ENCODE results near the gene PPP2R5B. TPM values are rescaled to one million over a fixed set of nuclear protein-coding genes. Genes with fewer than 3 reads are reported as not detected.

Gene PPP2R5B
- total RNA-seq, 1 donor from 2014 or later, result 32.9 TPM

DNA sequence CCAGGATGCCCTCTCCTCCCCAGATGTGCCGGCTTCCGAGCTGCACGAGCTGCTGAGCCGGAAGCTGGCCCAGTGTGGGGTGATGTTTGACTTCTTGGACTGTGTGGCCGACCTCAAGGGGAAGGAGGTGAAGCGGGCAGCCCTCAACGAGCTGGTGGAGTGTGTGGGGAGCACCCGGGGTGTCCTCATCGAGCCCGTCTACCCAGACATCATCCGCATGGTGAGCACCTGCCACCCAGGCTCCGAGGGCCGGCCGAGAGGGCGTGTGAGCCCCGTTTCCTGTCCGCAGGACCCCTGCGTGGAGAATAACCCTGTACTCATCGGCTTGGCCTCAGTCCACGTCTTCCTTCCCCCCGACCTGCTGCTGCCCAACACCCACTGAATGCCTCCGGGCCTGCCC, 2.2 kb downstream of the PPP2R5B start:
- DNase-seq (ENCODE audit: low read depth), result no peak
- no peak for TF ChIP-seq CTCF (conservative IDR thresholded peaks at IDR 0.05; ENCODE audit: low read depth, low read length)
- H3K4me3 ChIP-seq (ENCODE audit: low read depth, low read length), result no peak overlapping the region

- DNase-seq (ENCODE audit: low read depth), result no peak
- TF ChIP-seq CTCF (conservative IDR thresholded peaks at IDR 0.05; ENCODE audit: low read depth, low read length), result no peak
- no peak overlapping the region for H3K4me3 ChIP-seq (ENCODE audit: low read depth, low read length)
Measured at GRCh38 chr11:64928957-64929356, 4.5 kb downstream of the PPP2R5B start.

DNA sequence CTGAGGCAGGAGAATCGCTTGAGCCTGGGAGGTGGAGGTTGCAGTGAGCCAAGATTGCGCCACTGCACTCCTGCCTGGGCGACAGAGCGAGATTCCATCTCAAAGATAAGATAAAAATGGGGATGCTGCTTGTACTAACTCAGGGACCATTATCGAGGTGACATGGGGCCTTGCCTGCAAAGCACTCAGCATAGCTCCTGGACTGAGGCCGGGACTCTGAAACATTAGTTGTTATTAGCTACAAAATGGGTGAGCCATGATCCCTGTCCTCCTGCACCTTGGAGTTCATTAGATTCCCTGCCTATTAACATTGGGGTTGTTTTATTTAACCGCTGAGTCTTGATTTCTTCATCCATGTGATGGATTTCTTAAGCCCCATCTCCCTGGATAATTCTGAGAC, 5.1 kb downstream of the PPP2R5B start:
- no peak for TF ChIP-seq CTCF (conservative IDR thresholded peaks at IDR 0.05; ENCODE audit: low read depth, low read length)

DNA sequence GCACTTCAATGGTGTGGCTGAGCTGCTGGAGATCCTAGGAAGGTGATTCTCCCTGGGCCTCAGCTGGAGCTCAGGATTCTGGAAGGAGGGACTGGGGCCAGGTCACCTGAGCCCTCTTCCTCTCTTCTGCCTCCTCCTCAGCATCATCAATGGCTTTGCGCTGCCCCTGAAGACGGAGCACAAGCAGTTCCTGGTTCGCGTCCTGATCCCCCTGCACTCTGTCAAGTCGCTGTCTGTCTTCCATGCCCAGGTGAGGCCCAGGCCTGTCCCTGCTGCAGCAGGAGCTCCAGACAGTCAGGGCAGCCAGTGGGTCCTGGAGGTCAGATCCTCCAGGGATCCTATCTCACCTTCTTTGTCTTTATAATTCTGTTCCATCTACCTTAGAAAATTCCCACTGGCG, 5.9 kb downstream of the PPP2R5B start:
- no peak for DNase-seq (ENCODE audit: low read depth)
- no peak overlapping the region for H3K4me3 ChIP-seq (ENCODE audit: low read depth, low read length)
- no peak for TF ChIP-seq CTCF (conservative IDR thresholded peaks at IDR 0.05; ENCODE audit: low read depth, low read length)

More for the DNA sequence above, 5.1 kb downstream of the PPP2R5B start:
- no peak overlapping the region for H3K4me3 ChIP-seq (ENCODE audit: low read depth, low read length)
- DNase-seq (ENCODE audit: low read depth), result no peak

- DNase-seq (ENCODE audit: low read depth), result no peak
- no peak overlapping the region for H3K4me3 ChIP-seq (ENCODE audit: low read depth, low read length)
- no peak for TF ChIP-seq CTCF (conservative IDR thresholded peaks at IDR 0.05; ENCODE audit: low read depth, low read length)
Measured at GRCh38 chr11:64931290-64931689, 6.8 kb downstream of the PPP2R5B start.

DNA sequence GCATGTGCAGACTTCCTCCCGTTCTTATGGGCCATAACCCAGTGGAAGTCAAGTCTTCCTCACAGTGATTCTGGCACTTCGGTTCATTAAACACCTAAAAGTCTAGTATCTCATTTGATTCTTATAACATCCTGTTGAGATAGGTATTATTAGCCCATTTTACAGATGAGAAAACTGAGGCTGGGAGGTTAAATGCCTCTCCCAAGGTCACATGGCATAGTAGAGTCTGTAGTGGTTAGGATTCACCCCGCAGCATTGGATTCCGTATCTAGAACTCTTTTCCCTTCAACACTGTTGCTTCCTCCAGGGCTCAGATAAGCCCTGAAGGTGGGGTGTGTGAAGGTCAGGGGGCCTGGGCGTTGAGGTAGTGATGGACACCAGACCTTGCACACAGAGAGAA, 7.8 kb downstream of the PPP2R5B start:
- no peak overlapping the region for H3K4me3 ChIP-seq (ENCODE audit: low read depth, low read length)

More for the DNA sequence above, 7.8 kb downstream of the PPP2R5B start:
- no peak for TF ChIP-seq CTCF (conservative IDR thresholded peaks at IDR 0.05; ENCODE audit: low read depth, low read length)
- no peak for DNase-seq (ENCODE audit: low read depth)

All from epithelial cell of proximal tubule (primary cell).